Neutrophil (primary cell): ENCODE measurements around the gene TANGO2.

ENCODE experiments used
- H3K27ac ChIP-seq: fragments of 200-600 bp; sonication (generic); 2 replicates; pipeline ENCODE4 v1.5.1; 2016; ENCODE audit warnings: mild to moderate bottlenecking, moderate library complexity
- H3K27me3 ChIP-seq: fragments of 200-600 bp; sonication (generic); 2 replicates; pipeline ENCODE4 v1.6.0; 2016; ENCODE audit warnings: mild to moderate bottlenecking
- H3K36me3 ChIP-seq: fragments of 200-600 bp; sonication (generic); 2 replicates; pipeline ENCODE4 v1.5.1; 2017
- H3K4me1 ChIP-seq, 2 experiments: fragments of 200-600 bp in 1 of 2; sonication (generic) in 1 of 2; 1 replicate in 1 of 2; 2 replicates in 1 of 2; pipeline versions ENCODE4 v1.5.1 to v1.6.1; 2013 to 2016; ENCODE audit warnings: low read depth in 1 of 2, low read length in 1 of 2, mild to moderate bottlenecking in 1 of 2, moderate library complexity in 1 of 2; ENCODE audit not compliant: control insufficient read depth in 1 of 2, insufficient read depth in 1 of 2
- H3K4me3 ChIP-seq, 2 experiments: fragments of 200-600 bp in 1 of 2; sonication (generic) in 1 of 2; 1 replicate in 1 of 2; 2 replicates in 1 of 2; pipeline ENCODE4 v1.5.1; 2013 to 2016; ENCODE audit warnings: low read depth in 1 of 2, low read length in 1 of 2, mild to moderate bottlenecking in 1 of 2, moderate library complexity in 1 of 2
- H3K9me3 ChIP-seq: fragments of 200-600 bp; sonication (generic); 2 replicates; pipeline ENCODE4 v1.5.1; 2016
- CTCF ChIP-seq: fragments of 200-600 bp; sonication (generic); IDR thresholded peaks from 2 replicates; pipeline ENCODE4 v1.5.1; 2016; ENCODE audit warnings: antibody characterized with exemption

Gene TANGO2

GRCh38 chr22:19981961-19982920 lies 38.7 kb upstream of the TANGO2 start:
- no peak overlapping the region for H3K4me3 ChIP-seq

GRCh38 chr22:19982991-19983578 lies 37.8 kb upstream of the TANGO2 start:
- H3K4me3 ChIP-seq, result no peak overlapping the region
- no peak overlapping the region for H3K27ac ChIP-seq
- H3K9me3 ChIP-seq, result no peaks in the 10 kb centered on the region
- peaks cover 31% of the 10 kb centered on the region for H3K27me3 ChIP-seq
- no peak for TF ChIP-seq CTCF
- peaks cover 9 to 12% of the 10 kb centered on the region in 2 experiments for H3K4me1 ChIP-seq
- no peaks in the 10 kb centered on the region for H3K36me3 ChIP-seq

More at GRCh38 chr22:19981961-19982920, 38.7 kb upstream of the TANGO2 start:
- H3K27ac ChIP-seq, result no peak overlapping the region
- H3K27me3 ChIP-seq, result peaks cover 23% of the 10 kb centered on the region
- TF ChIP-seq CTCF, result no peak
- H3K36me3 ChIP-seq, result no peaks in the 10 kb centered on the region
- H3K9me3 ChIP-seq, result no peaks in the 10 kb centered on the region
- peaks cover 9 to 12% of the 10 kb centered on the region in 2 experiments for H3K4me1 ChIP-seq

- Histone ChIP-seq H3K27me3 (peaks cover 31% of the 10 kb centered on the region), H3K36me3 (no peaks in the 10 kb centered on the region), H3K27ac (no peak overlapping the region), H3K4me3 (no peak overlapping the region), H3K9me3 (no peaks in the 10 kb centered on the region), H3K4me1 (peaks cover 9 to 12% of the 10 kb centered on the region in 2 experiments)
- no peak for TF ChIP-seq CTCF
These were observed 37.2 kb upstream of the TANGO2 start for GRCh38 chr22:19983741-19984140.

GRCh38 chr22:19984201-19984753 lies 36.6 kb upstream of the TANGO2 start:
- H3K27ac ChIP-seq, result no peak overlapping the region

More at GRCh38 chr22:19984201-19984753, 36.6 kb upstream of the TANGO2 start:
- no peak for TF ChIP-seq CTCF
- H3K36me3 ChIP-seq, result no peaks in the 10 kb centered on the region
- peaks cover 9 to 12% of the 10 kb centered on the region in 2 experiments for H3K4me1 ChIP-seq
- peaks cover 31% of the 10 kb centered on the region for H3K27me3 ChIP-seq
- no peaks in the 10 kb centered on the region for H3K9me3 ChIP-seq
- H3K4me3 ChIP-seq, result no peak overlapping the region
